HepG2 (cell line): ENCODE results near the gene C16orf95. TPM values are rescaled to one million over a fixed set of nuclear protein-coding genes. Genes with fewer than 3 reads are reported as not detected.
A peak's percentile ranks its signal among the peaks of the same experiment; 100 is the strongest.

Source experiments
- ASH2L ChIP-seq: fragments of 300-600, 200-600 bp; sonication (generic); IDR thresholded peaks from 2 replicates; pipeline ENCODE4 v1.7.0; 2017; ENCODE audit warnings: low read depth, mild to moderate bottlenecking, moderate library complexity, mixed read lengths, low read length; ENCODE audit not compliant: insufficient read length
- NBN ChIP-seq: fragments of 450-650 bp; conservative IDR thresholded peaks from 2 replicates; pipeline ENCODE4 v1.6.1; 2017
- PHF8 ChIP-seq: sonication (generic); formaldehyde crosslinking; IDR thresholded peaks from 2 replicates; pipeline ENCODE4 v1.5.0; 2020; ENCODE audit warnings: missing genetic modification reagents
- SIN3B ChIP-seq: fragments of 150-350 bp; IDR thresholded peaks from 2 replicates; pipeline ENCODE4 v1.6.1; 2014; ENCODE audit warnings: low read length
- WIZ ChIP-seq: sonication (generic); formaldehyde crosslinking; IDR thresholded peaks from 2 replicates; pipeline ENCODE4 v1.5.1; 2020; ENCODE audit warnings: mild to moderate bottlenecking, missing genetic modification reagents
- ZNF274 ChIP-seq: sonication (generic); formaldehyde crosslinking; IDR thresholded peaks from 2 replicates; pipeline ENCODE4 v1.5.1; 2020; ENCODE audit warnings: mild to moderate bottlenecking, missing genetic modification reagents
- ZNF292 ChIP-seq: sonication (generic); formaldehyde crosslinking; IDR thresholded peaks from 2 replicates; pipeline ENCODE4 v1.8.1; 2022; ENCODE audit warnings: mild to moderate bottlenecking, low read depth, missing genetic modification reagents, borderline replicate concordance
- ZNF598 ChIP-seq: sonication (generic); formaldehyde crosslinking; IDR thresholded peaks from 2 replicates; pipeline ENCODE4 v1.5.1; 2020; ENCODE audit warnings: mild to moderate bottlenecking, missing genetic modification reagents, borderline replicate concordance
- polyA plus RNA-seq, 8 experiments: library from polyadenylated mRNA; depleted of rRNA in 3 of 8; stranded (reverse) in 7 of 8; unstranded in 1 of 8; fragments of >200 nt; fragmentation: Illumina TruSeq in 4 of 8; extraction: Trizol in 4 of 8; gene quantifications; 2 replicates each; pipeline versions ENCODE4 v1.2.1 to v1.2.3, GENCODE V29; 2011 to 2016; ENCODE audit warnings: low read depth in 4 of 8, missing spikeins in 1 of 8, mixed read lengths in 1 of 8; ENCODE audit not compliant: insufficient read depth in 1 of 8
- total RNA-seq, 5 experiments: library from RNA; depleted of rRNA; stranded (reverse); fragments of >200 nt; fragmentation: Illumina TruSeq; extraction: Trizol; gene quantifications; 2 replicates each; pipeline ENCODE4 v1.2.3, GENCODE V29; 2016; ENCODE audit warnings: low read depth in 1 of 5
- TF ChIP-seq, protein P1 (sequence below), 2 experiments: fragments of 450-650 bp in 1 of 2; sonication (generic) in 1 of 2; formaldehyde crosslinking in 1 of 2; IDR thresholded peaks; 2 replicates each; pipeline versions ENCODE4 v1.6.1 to v1.8.0; 2016 to 2022; ENCODE audit warnings: antibody characterized with exemption in 1 of 2, mild to moderate bottlenecking in 1 of 2, missing genetic modification reagents in 1 of 2
- TF ChIP-seq, protein P2 (sequence below), 2 experiments: sonication (generic) in 1 of 2; formaldehyde crosslinking in 1 of 2; IDR thresholded peaks; 2 replicates each; pipeline versions ENCODE4 v1.4.0 to v1.6.1; 2018 to 2020; ENCODE audit warnings: missing genetic modification reagents in 2 of 2, borderline replicate concordance in 1 of 2, low read depth in 1 of 2, mild to moderate bottlenecking in 1 of 2, missing biosample characterization in 1 of 2
- TF ChIP-seq, protein P3 (sequence below): sonication (generic); formaldehyde crosslinking; IDR thresholded peaks from 2 replicates; pipeline ENCODE4 v1.4.0; 2020; ENCODE audit warnings: missing genetic modification reagents, mild to moderate bottlenecking, borderline replicate concordance

Gene C16orf95
- total and polyA plus RNA-seq, 2 of the 13 experiments (the other 11 are each of a cell fraction or from before 2014, with no cell fraction given), result 2.8 to 8.6 TPM

DNA sequence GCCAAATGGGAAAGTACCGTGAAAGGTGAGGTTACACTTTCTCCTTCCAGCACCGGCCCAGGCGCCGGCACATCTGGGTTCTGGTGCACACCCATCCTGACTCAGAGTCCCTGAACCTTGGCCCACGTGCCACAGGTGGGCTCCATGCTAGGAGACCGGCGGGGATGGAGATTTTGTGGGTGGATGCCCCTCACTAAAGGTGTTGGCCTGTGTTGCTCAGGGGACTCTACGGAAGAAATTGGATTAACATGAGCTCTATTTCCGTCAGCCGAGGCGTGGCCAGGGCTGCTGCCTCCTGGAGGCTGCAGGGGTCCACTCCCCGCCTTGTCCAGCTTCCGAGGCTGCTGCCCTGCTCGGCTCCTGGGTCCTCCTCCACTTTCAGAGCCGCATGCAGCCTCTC, 35.6 kb upstream of the C16orf95 start (continued):
- TF ChIP-seq ZNF274 (0 out of 2 replicates have a peak, but pooled peaks have one; percentile 12), ZNF292 (CRISPR knock-in tag) (no peak), ZNF598 (CRISPR knock-in tag) (no peak), ASH2L (no peak), NBN (no peak), SIN3B (no peak), WIZ (no peak), PHF8 (CRISPR knock-in tag) (no peak)
- TF ChIP-seq, protein P1, sequence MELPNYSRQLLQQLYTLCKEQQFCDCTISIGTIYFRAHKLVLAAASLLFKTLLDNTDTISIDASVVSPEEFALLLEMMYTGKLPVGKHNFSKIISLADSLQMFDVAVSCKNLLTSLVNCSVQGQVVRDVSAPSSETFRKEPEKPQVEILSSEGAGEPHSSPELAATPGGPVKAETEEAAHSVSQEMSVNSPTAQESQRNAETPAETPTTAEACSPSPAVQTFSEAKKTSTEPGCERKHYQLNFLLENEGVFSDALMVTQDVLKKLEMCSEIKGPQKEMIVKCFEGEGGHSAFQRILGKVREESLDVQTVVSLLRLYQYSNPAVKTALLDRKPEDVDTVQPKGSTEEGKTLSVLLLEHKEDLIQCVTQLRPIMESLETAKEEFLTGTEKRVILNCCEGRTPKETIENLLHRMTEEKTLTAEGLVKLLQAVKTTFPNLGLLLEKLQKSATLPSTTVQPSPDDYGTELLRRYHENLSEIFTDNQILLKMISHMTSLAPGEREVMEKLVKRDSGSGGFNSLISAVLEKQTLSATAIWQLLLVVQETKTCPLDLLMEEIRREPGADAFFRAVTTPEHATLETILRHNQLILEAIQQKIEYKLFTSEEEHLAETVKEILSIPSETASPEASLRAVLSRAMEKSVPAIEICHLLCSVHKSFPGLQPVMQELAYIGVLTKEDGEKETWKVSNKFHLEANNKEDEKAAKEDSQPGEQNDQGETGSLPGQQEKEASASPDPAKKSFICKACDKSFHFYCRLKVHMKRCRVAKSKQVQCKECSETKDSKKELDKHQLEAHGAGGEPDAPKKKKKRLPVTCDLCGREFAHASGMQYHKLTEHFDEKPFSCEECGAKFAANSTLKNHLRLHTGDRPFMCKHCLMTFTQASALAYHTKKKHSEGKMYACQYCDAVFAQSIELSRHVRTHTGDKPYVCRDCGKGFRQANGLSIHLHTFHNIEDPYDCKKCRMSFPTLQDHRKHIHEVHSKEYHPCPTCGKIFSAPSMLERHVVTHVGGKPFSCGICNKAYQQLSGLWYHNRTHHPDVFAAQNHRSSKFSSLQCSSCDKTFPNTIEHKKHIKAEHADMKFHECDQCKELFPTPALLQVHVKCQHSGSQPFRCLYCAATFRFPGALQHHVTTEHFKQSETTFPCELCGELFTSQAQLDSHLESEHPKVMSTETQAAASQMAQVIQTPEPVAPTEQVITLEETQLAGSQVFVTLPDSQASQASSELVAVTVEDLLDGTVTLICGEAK (IDR thresholded peaks at IDR 0.05), result no peak
- TF ChIP-seq, protein P1 (CRISPR knock-in tag; IDR thresholded peaks at IDR 0.05), result no peak
- TF ChIP-seq, protein P2, sequence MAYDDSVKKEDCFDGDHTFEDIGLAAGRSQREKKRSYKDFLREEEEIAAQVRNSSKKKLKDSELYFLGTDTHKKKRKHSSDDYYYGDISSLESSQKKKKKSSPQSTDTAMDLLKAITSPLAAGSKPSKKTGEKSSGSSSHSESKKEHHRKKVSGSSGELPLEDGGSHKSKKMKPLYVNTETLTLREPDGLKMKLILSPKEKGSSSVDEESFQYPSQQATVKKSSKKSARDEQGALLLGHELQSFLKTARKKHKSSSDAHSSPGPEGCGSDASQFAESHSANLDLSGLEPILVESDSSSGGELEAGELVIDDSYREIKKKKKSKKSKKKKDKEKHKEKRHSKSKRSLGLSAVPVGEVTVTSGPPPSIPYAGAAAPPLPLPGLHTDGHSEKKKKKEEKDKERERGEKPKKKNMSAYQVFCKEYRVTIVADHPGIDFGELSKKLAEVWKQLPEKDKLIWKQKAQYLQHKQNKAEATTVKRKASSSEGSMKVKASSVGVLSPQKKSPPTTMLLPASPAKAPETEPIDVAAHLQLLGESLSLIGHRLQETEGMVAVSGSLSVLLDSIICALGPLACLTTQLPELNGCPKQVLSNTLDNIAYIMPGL (CRISPR knock-in tag; IDR thresholded peaks at IDR 0.05; ENCODE audit: borderline replicate concordance in 1 of 2, low read depth in 1 of 2), result no peak
- TF ChIP-seq, protein P3, sequence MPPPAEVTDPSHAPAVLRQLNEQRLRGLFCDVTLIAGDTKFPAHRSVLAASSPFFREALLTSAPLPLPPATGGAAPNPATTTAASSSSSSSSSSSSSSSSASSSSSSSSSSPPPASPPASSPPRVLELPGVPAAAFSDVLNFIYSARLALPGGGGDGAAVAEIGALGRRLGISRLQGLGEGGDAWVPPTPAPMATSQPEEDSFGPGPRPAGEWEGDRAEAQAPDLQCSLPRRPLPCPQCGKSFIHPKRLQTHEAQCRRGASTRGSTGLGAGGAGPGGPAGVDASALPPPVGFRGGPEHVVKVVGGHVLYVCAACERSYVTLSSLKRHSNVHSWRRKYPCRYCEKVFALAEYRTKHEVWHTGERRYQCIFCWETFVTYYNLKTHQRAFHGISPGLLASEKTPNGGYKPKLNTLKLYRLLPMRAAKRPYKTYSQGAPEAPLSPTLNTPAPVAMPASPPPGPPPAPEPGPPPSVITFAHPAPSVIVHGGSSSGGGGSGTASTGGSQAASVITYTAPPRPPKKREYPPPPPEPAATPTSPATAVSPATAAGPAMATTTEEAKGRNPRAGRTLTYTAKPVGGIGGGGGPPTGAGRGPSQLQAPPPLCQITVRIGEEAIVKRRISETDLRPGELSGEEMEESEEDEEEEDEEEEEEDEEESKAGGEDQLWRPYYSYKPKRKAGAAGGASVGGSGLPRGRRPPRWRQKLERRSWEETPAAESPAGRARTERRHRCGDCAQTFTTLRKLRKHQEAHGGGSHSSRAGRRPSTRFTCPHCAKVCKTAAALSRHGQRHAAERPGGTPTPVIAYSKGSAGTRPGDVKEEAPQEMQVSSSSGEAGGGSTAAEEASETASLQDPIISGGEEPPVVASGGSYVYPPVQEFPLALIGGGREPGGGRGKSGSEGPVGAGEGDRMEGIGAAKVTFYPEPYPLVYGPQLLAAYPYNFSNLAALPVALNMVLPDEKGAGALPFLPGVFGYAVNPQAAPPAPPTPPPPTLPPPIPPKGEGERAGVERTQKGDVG (CRISPR knock-in tag), result peak; percentile 47; the same call in 1 of the 2 replicates
